Naive thymus-derived CD8-positive, alpha-beta T cell (primary cell): ENCODE measurements around the gene OVOL1. TPM values are rescaled to one million over a fixed set of nuclear protein-coding genes. Genes with fewer than 3 reads are reported as not detected.

ENCODE experiments used
- ATAC-seq, 2 donors: fragments of 150-1000 bp; cut with Tn5 transposase in 1 of 2; sonication (Bioruptor Pico), chemical (Tn5 transposase) in 1 of 2; 1 replicate in 1 of 2; 2 replicates in 1 of 2; pipeline ENCODE4 v1.10.0; 2021; ENCODE audit warnings: mild to moderate bottlenecking in 2 of 2, moderate library complexity in 2 of 2
- POLR2A ChIA-PET: fragments of 350-600 bp; sonication (Branson Sonifier 250); formaldehyde crosslinking; loops from one replicate; lab custom pipeline; 2021; ENCODE audit warnings: antibody characterized with exemption; lab: Charles Lee
- DNase-seq, 10 donors: peaks; one replicate each; pipeline versions ENCODE4 v3.0.0 to v3.0.0-alpha.2; 2020 to 2022
- H3K27ac Mint-ChIP-seq, 10 donors: one replicate each; pipeline ENCODE4 v1.8.0; 2020 to 2022; ENCODE audit warnings: mild to moderate bottlenecking in 10 of 10, mixed read lengths in 10 of 10, moderate library complexity in 4 of 10, inconsistent platforms in 1 of 10
- H3K27me3 Mint-ChIP-seq, 5 donors: one replicate each; pipeline ENCODE4 v1.8.0; 2021 to 2022; ENCODE audit warnings: mixed read lengths in 5 of 5
- H3K36me3 Mint-ChIP-seq, 3 donors: one replicate each; pipeline ENCODE4 v1.8.0; 2020 to 2022; ENCODE audit warnings: mixed read lengths in 3 of 3, mild to moderate bottlenecking in 2 of 3, inconsistent platforms in 1 of 3
- H3K4me1 Mint-ChIP-seq, 4 donors: one replicate each; pipeline ENCODE4 v1.8.0; 2021 to 2022; ENCODE audit warnings: mixed read lengths in 4 of 4
- H3K4me3 Mint-ChIP-seq, 10 donors: one replicate each; pipeline ENCODE4 v1.8.0; 2020 to 2022; ENCODE audit warnings: mild to moderate bottlenecking in 10 of 10, mixed read lengths in 10 of 10, moderate library complexity in 6 of 10, inconsistent platforms in 1 of 10
- H3K9me3 Mint-ChIP-seq, 9 donors: one replicate each; pipeline ENCODE4 v1.8.0; 2020 to 2022; ENCODE audit warnings: mixed read lengths in 9 of 9, mild to moderate bottlenecking in 3 of 9, inconsistent platforms in 1 of 9, moderate library complexity in 1 of 9
- polyA plus RNA-seq, 3 donors: library from polyadenylated mRNA; unstranded; fragments of 300-500 nt; fragmentation: Illumina TruSeq; gene quantifications; one replicate each; pipeline ENCODE4 v1.2.3, GENCODE V29; 2021
- total RNA-seq, 8 experiments: library from RNA in 2 of 8; stranded (reverse) in 2 of 8; gene quantifications; one replicate each; pipeline ENCODE4 v1.2.3 and lab custom pipeline; 2021 to 2026

OVOL1 gene
- total and polyA plus RNA-seq, 5 experiments from 2014 or later: not detected

DNA sequence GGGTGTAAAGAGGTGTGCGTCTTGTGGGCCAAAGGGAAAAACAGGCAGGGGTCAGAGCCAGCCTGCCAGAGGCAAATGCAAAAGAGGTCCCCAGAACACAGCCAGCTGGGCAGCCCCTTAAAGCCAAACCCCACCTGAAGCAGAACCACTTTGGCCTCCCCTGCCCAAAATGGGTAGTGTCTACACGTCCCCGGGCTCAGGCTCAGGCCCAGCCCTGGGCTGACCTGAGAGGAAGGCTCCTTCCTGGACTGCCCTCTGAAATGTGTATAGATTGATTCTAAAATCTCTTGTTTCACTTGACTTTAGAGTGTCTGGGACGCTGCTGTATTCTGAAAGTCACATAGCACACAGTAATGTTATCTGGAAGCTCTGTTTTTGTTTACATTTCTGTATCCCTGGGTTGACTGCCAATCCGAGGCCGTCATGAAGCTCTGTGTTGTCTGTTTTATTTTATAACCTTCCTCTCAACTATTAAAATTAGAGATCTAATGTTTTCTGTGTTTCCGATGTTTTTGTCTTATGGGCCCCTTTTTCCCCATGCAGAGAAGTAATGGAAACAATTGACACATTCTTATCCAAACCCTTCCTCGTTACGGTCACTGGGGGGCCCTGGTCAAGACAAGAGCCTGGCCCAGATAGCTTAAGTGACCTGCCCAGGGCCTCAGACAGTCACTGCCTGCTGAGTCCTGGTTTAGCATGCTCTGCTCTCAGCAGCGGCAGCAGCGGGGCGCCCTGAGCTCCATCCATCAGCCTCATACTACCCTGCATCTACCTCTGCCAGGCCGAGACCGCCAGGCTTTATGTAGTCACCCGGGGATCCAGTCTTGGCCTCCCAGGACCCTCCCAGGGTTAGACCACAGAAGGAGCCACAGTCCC, 10.1 kb downstream of the OVOL1 start:
- no peak overlapping the region for H3K4me3 Mint-ChIP-seq
- H3K27ac Mint-ChIP-seq: no peak overlapping the region
- no peak for ATAC-seq
- H3K4me1 Mint-ChIP-seq: peaks cover 0 to 3% (median 0%) of the 10 kb centered on the region in 4 donors
- POLR2A ChIA-PET: no interaction called here
- no peaks in the 10 kb centered on the region for H3K36me3 Mint-ChIP-seq
- H3K9me3 Mint-ChIP-seq: no peaks in the 10 kb centered on the region
- DNase-seq: no peak
- H3K27me3 Mint-ChIP-seq: peaks cover 4 to 43% (median 25%) of the 10 kb centered on the region in 5 donors

- no peak for ATAC-seq
- H3K9me3 Mint-ChIP-seq: no peaks in the 10 kb centered on the region
- H3K27me3 Mint-ChIP-seq: peaks cover 5 to 43% (median 25%) of the 10 kb centered on the region in 5 donors
- H3K27ac Mint-ChIP-seq: no peak overlapping the region
- DNase-seq: no peak
- POLR2A ChIA-PET: interaction anchor here (0.6 kb wide), 1 partner anchor 359 kb away, joined by 3 read pairs; no protein-coding TSS in a partner anchor
- H3K4me1 Mint-ChIP-seq: no peaks in the 10 kb centered on the region
- no peaks in the 10 kb centered on the region for H3K36me3 Mint-ChIP-seq
- H3K4me3 Mint-ChIP-seq: no peak overlapping the region
Observed at GRCh38 chr11:65797711-65798110, 10.8 kb downstream of the OVOL1 start.

DNA sequence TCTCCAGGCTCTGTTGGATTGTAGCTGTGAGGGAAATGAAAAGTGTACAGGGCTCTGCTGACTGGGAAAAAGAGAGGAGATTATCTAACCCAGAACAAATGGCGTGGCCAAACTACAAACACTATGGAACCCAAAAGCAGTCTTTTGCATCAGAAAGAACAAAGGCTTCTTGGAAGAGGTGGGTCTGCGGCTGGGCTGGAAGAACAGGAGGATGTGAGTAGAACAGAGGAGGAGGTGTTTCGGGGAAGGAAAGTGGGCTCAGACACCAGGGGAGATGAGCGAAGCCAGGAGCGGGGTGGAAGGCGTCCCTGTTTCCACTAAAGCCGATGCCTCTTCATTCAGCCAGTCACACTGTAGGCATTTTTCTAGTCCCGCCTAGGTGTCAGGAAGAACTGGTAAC, 12.0 kb downstream of the OVOL1 start:
- Mint-ChIP-seq H3K36me3 (no peaks in the 10 kb centered on the region), H3K4me1 (no peaks in the 10 kb centered on the region), H3K27ac (peak overlapping the region in 2 of 10 donors; percentile 10 to 57), H3K27me3 (peaks cover 11 to 54% (median 32%) of the 10 kb centered on the region in 5 donors), H3K9me3 (no peaks in the 10 kb centered on the region), H3K4me3 (no peak overlapping the region)
- POLR2A ChIA-PET: interaction anchor here (0.7 kb wide), 1 partner anchor 174 kb away, joined by 4 read pairs; no protein-coding TSS in a partner anchor
- no peak for DNase-seq
- ATAC-seq: no peak

DNA sequence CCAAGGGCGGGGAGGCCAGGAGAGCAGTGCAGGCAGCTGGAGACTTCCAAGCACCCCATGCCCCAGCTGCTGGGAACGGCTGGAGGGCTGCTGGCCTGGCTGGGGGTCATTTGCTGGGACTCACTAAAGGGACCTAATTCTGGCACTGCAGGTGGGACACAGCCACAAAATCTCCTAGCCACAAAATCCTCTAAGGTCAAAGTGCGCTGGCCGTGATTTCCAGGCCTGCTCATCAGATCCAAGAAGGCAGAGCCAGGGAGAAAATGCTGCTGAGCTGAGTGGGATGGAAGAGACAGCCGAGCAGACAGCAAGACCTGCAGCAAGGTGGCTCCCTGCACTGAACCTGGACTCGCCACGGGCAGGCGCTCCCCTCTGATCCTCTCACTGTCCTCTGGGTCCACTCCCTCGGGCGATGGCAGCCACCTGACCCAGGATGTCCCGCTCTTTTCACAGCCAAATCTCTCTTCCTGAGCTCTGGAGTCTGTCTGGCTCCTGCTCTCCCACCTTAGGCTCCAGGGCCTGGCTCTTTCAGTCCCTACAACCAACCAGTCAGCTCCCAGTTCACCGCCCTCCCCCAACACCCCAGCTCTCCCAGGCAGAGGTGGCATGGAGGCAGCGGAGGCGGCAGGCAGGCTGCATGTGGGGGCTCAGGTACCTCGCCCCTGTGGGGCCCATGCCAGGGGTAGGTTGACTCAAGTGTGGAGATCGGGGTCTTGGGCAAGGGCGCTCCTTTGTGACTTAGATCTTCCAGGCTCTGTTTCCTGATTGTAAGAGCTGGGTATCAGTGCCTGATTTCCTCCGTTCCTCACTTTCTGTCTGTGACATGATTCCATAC, 14.5 kb downstream of the OVOL1 start:
- Mint-ChIP-seq H3K4me3 (no peak overlapping the region), H3K36me3 (no peaks in the 10 kb centered on the region), H3K9me3 (no peaks in the 10 kb centered on the region), H3K27ac (peak overlapping the region in 1 of 10 donors; percentile 3), H3K27me3 (peaks cover 11 to 51% (median 31%) of the 10 kb centered on the region in 5 donors), H3K4me1 (no peaks in the 10 kb centered on the region)
- DNase-seq (no peak), ATAC-seq (no peak)
- POLR2A ChIA-PET: no interaction called here

DNA sequence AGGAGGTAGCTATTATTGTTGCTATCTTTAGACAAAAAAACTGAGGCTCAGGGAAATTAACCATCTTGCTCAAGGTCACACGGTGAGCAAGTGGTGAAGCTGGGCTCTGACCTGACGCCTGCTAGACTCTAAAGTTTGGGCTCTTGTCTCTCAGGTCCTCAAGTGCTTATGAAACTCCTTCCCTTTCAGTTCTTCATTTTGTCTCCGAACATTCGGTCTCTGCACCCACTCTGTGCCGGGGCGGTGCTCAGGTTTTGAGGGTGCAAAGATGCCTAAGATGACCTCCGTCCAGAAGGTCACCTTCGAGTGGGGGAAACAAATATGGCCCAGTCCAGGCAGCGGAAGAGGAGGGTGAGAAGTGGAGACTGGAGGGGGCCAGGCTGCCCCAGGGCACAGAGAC, 16.0 kb downstream of the OVOL1 start:
- POLR2A ChIA-PET: interaction anchor here (0.7 kb wide), 1 partner anchor 179 kb away, joined by 3 read pairs; no protein-coding TSS in a partner anchor
- Mint-ChIP-seq H3K27me3 (peaks cover 8 to 36% (median 25%) of the 10 kb centered on the region in 5 donors), H3K9me3 (no peaks in the 10 kb centered on the region), H3K4me3 (no peak overlapping the region), H3K27ac (peak overlapping the region in 4 of 10 donors; percentile 11 to 47 (median 30)), H3K36me3 (no peaks in the 10 kb centered on the region), H3K4me1 (no peaks in the 10 kb centered on the region)
- no peak for ATAC-seq
- DNase-seq: no peak

DNA sequence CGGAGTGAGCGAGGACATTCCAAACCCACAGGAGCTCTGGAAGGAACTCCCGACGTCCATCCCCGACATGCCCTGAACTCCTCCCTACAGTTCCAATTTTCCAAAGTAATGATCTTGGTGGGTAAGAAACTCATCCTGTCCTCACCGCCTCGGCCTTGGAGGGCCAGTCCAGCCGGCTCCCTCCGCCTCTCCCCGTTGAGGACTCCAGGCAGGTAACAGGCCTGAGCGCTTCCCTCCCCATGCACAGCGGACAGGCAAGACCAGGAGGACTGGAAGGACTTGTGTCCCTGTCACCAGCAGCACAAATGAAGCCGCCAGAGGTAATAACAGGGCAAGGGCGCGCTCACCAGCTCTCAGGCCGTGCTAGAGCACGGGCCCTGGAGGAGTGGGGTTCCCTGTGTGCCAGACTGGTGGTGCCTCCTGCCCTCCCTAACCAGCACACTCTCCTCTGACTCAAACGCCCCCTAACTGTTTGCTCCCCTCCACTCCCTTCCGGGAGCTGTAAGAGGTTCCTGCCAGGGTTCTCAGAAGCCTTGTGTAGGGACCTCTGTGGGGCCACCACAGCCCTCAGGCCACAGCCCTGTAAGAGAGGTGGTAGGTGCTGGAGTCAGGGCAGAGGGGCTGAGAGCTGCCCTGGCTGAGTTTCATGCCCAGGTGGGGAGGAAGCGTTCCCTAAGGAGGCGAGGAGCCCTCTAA, 17.1 kb downstream of the OVOL1 start:
- no peaks in the 10 kb centered on the region for H3K4me1 Mint-ChIP-seq
- peaks cover 7 to 30% (median 19%) of the 10 kb centered on the region in 5 donors for H3K27me3 Mint-ChIP-seq
- no peak for ATAC-seq
- H3K4me3 Mint-ChIP-seq: no peak overlapping the region
- H3K9me3 Mint-ChIP-seq: no peaks in the 10 kb centered on the region
- no peak overlapping the region for H3K27ac Mint-ChIP-seq
- no peak for DNase-seq
- H3K36me3 Mint-ChIP-seq: no peaks in the 10 kb centered on the region
- POLR2A ChIA-PET: no interaction called here

- no peak for DNase-seq
- Mint-ChIP-seq H3K27ac (no peak overlapping the region), H3K27me3 (peaks cover 7 to 21% (median 10%) of the 10 kb centered on the region in 5 donors), H3K4me3 (no peak overlapping the region), H3K36me3 (no peaks in the 10 kb centered on the region), H3K4me1 (peaks cover 0 to 7% (median 0%) of the 10 kb centered on the region in 4 donors), H3K9me3 (no peaks in the 10 kb centered on the region)
- POLR2A ChIA-PET: interaction anchor here (0.7 kb wide), 3 partner anchors 19 to 130 kb away, joined by 4 to 5 read pairs (median 5); no protein-coding TSS in a partner anchor
- ATAC-seq: no peak
Observed at GRCh38 chr11:65806979-65807378, 20.1 kb downstream of the OVOL1 start.

DNA sequence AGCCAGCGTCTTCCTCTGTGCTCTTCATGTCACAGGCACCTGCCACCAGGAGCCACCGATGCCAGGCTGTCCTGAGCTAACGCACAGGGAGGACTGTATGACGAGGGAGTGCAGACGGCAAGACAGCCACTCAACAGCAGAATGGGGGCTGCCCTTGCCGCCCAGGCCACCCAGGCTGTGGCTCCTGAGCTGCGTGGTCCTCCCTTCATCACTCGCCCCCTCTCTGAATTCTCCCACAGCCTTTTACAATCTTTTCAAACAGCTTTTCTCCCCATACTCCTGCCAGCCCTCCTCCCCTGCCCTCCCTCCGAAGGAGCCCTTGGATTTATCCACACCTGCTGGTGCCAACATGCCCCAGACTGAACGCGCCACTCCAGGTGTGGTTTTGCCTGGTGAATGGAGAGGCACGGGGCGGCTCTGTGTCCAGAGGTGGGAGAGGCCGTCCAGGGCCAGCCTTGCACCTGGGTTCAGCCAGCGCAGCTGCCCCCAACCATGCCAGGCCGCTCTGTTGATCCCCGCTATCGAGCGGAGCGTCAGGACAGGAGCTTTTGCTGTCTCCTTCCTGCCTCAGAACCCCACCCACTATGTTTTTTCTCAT, 22.0 kb downstream of the OVOL1 start:
- Mint-ChIP-seq H3K27ac (no peak overlapping the region), H3K4me1 (peaks cover 0 to 7% (median under 1%) of the 10 kb centered on the region in 4 donors), H3K36me3 (no peaks in the 10 kb centered on the region), H3K9me3 (no peaks in the 10 kb centered on the region), H3K27me3 (peaks cover 0 to 8% (median 3%) of the 10 kb centered on the region in 5 donors), H3K4me3 (no peak overlapping the region)
- ATAC-seq: no peak
- DNase-seq: no peak
- POLR2A ChIA-PET: no interaction called here

DNA sequence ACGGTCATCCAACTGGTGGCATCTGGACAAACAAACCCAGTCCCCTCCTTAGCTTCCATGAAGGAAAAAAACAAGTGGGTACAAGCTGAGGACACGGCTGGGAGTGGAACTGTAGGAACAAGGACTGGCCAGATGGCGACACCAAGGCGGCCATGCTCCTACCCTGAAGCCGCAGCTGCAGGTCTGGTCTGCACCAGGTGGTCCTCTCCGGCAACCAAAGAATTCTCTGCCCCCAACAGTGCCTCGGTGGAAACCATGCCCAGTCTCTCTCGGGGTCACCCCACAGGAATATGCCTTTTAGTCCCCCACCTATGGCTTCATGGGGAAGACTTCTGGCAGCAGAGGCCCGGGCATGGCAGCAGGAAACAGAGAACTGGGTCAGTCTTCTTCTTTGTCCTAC, 22.6 kb downstream of the OVOL1 start:
- H3K36me3 Mint-ChIP-seq: no peaks in the 10 kb centered on the region
- DNase-seq (no peak), ATAC-seq (no peak)
- H3K4me3 Mint-ChIP-seq: no peak overlapping the region
- H3K4me1 Mint-ChIP-seq: peaks cover 0 to 7% (median under 1%) of the 10 kb centered on the region in 4 donors
- H3K27me3 Mint-ChIP-seq: peaks cover 0 to 2% (median 2%) of the 10 kb centered on the region in 5 donors
- no peak overlapping the region for H3K27ac Mint-ChIP-seq
- H3K9me3 Mint-ChIP-seq: no peaks in the 10 kb centered on the region
- POLR2A ChIA-PET: no interaction called here

GRCh38 chr11:65810046-65810868, 23.4 kb downstream of the OVOL1 start:
- no peaks in the 10 kb centered on the region for H3K36me3 Mint-ChIP-seq
- H3K27ac Mint-ChIP-seq: peak overlapping the region in 1 of 10 donors; percentile 33
- H3K27me3 Mint-ChIP-seq: peaks cover 0 to 2% (median 0%) of the 10 kb centered on the region in 5 donors
- ATAC-seq: peak; percentile 91 to 95
- H3K4me3 Mint-ChIP-seq: no peak overlapping the region
- H3K9me3 Mint-ChIP-seq: no peaks in the 10 kb centered on the region
- POLR2A ChIA-PET: no interaction called here
- H3K4me1 Mint-ChIP-seq: peaks cover 0 to 7% (median under 1%) of the 10 kb centered on the region in 4 donors
- DNase-seq: peak in 3 of 10 donors; percentile 14 to 38 (median 24)

DNA sequence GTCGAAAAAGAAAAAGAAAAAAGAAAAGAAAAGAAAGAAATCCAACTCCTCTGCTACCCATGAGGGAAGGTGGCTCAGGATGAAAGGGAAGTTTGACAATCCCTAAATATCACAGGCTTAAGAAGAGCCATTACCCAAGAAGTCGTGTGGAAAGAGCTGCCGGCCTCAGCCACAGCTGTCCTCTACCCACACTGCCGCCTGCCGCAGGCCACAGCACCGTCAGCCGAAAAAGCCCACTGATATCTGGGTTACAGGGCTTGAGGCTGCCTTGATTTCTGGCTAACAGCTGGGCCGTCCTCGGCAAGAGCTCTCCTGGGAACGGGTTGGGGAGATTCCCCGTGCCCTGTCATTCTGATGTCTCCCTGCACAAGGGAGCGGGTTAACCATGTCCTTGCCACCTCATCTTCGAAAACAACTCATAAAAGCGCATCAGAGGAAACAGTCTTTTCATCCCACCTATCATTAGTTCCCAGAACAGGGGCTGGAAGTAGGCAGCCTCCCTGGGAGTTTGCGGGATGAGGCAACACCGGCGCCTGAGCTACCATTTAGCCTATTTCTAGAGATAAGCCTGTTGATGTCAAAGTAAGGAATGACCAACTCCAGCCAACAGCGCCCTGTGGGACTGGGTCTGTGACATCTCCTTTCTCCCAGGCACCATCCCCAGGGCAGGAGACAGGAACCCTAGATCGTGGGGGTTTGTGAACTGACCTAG, 25.1 kb downstream of the OVOL1 start:
- H3K27me3 Mint-ChIP-seq: peaks cover 0 to 2% (median 0%) of the 10 kb centered on the region in 5 donors
- no peak overlapping the region for H3K27ac Mint-ChIP-seq
- POLR2A ChIA-PET: interaction anchor here (0.7 kb wide), 2 partner anchors 15 to 900 kb away, joined by 3 to 4 read pairs; no protein-coding TSS in a partner anchor
- H3K4me3 Mint-ChIP-seq: no peak overlapping the region
- DNase-seq: no peak
- peaks cover 0 to 4% (median 0%) of the 10 kb centered on the region in 3 donors for H3K36me3 Mint-ChIP-seq
- ATAC-seq: no peak
- H3K4me1 Mint-ChIP-seq: peaks cover 3 to 13% (median 5%) of the 10 kb centered on the region in 4 donors
- H3K9me3 Mint-ChIP-seq: no peaks in the 10 kb centered on the region
